Measurements from ENCODE around the gene RPTOR.
"Not testable (repeated sequence)": the region's sequence is repeated elsewhere in the genome, so short reads cannot be mapped to it uniquely, and the experiment has no call there.

RPTOR gene

DNA sequence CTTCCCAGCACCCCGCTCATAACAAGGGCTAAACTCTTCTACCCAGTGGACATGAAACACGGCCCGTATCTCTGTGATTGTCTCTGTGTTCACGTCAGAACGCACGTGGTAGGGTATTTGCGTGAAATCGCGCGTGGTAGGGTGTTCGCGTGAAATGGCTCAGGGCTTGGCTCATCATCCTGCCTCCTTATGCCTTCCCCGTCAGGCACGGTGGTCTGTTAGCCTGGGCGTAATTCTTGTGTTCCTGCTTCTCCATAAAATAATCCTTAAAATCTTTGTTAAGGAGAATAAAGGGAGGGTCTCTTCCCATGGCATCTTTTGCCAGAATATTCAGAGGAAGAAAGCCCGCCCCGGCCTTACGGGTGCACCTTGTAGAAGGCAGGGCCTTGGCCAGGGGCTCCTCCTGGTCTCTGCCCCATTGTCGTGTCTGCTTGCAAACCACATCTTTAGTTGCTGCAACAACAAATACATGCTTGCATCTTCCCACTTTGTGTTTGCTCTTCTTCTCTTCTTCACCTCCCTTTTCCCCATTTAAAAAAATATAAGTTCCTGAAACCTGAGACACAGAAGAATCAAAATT is 330.3 kb downstream of the RPTOR start:
- no peak overlapping the region for H3K4me3 ChIP-seq (ENCODE audit: low read depth in 1 of 5, low read length in 5 of 5)
- H3K27me3 ChIP-seq (ENCODE audit: control insufficient read depth in 5 of 5, insufficient read depth in 4 of 5, low read length in 5 of 5), result no peaks in the 10 kb centered on the region
- no peaks in the 10 kb centered on the region for H3K9me3 ChIP-seq (ENCODE audit: control insufficient read depth in 5 of 5, low read length in 5 of 5)
- peaks cover 0 to 20% (median 11%) of the 10 kb centered on the region in 5 donors for H3K36me3 ChIP-seq (ENCODE audit: control insufficient read depth in 5 of 5, insufficient read depth in 5 of 5, low read length in 5 of 5)
- no peak overlapping the region for H3K9ac ChIP-seq (ENCODE audit: low read length in 5 of 5)
- peaks cover 3 to 26% (median 13%) of the 10 kb centered on the region in 5 donors for H3K4me1 ChIP-seq (ENCODE audit: control insufficient read depth in 5 of 5, insufficient read depth in 5 of 5, low read length in 5 of 5)
- no peak overlapping the region for H3K27ac ChIP-seq (ENCODE audit: low read depth, low read length)

DNA sequence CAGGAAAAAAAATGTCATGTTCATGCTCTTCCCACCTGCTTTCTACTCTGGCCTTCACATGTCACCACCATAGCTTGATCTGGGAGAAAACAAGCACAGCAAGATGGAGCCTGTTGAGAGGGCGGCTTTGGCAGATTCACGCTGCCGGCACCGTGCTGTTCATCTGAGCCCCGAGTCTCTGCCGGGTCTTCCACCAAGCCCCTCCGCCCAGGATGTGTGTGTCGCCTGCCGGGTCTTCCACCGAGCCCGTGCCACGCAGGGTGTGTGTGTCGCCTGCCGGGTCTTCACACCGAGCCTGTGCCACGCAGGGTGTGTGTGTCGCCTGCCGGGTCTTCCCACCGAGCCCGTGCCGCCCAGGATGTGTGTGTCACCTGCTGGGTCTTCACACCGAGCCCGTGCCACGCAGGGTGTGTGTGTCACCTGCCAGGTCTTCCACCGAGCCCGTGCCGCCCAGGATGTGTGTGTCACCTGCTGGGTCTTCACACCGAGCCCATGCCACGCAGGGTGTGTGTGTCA is 330.9 kb downstream of the RPTOR start:
- not testable (repeated sequence) for H3K4me3 ChIP-seq (ENCODE audit: low read depth in 1 of 5, low read length in 5 of 5); H3K9me3 ChIP-seq (ENCODE audit: control insufficient read depth in 5 of 5, low read length in 5 of 5); H3K27ac ChIP-seq (ENCODE audit: low read depth, low read length); H3K27me3 ChIP-seq (ENCODE audit: control insufficient read depth in 5 of 5, insufficient read depth in 4 of 5, low read length in 5 of 5); H3K9ac ChIP-seq (ENCODE audit: low read length in 5 of 5)
- Histone ChIP-seq H3K4me1 (ENCODE audit: control insufficient read depth in 5 of 5, insufficient read depth in 5 of 5, low read length in 5 of 5) (peaks cover 3 to 22% (median 13%) of the 10 kb centered on the region in 5 donors), H3K36me3 (ENCODE audit: control insufficient read depth in 5 of 5, insufficient read depth in 5 of 5, low read length in 5 of 5) (peaks cover 0 to 25% (median 15%) of the 10 kb centered on the region in 5 donors)

GRCh38 chr17:80876456-80876949 is 331.9 kb downstream of the RPTOR start:
- not testable (repeated sequence) for H3K4me3 ChIP-seq (ENCODE audit: low read depth in 1 of 5, low read length in 5 of 5); H3K9me3 ChIP-seq (ENCODE audit: control insufficient read depth in 5 of 5, low read length in 5 of 5); H3K27ac ChIP-seq (ENCODE audit: low read depth, low read length); H3K9ac ChIP-seq (ENCODE audit: low read length in 5 of 5); H3K27me3 ChIP-seq (ENCODE audit: control insufficient read depth in 5 of 5, insufficient read depth in 4 of 5, low read length in 5 of 5)
- H3K36me3 ChIP-seq (ENCODE audit: control insufficient read depth in 5 of 5, insufficient read depth in 5 of 5, low read length in 5 of 5), result peaks cover 0 to 31% (median 21%) of the 10 kb centered on the region in 5 donors
- H3K4me1 ChIP-seq (ENCODE audit: control insufficient read depth in 5 of 5, insufficient read depth in 5 of 5, low read length in 5 of 5), result peaks cover 3 to 17% (median 13%) of the 10 kb centered on the region in 5 donors

GRCh38 chr17:80876950-80877728 is 332.5 kb downstream of the RPTOR start:
- H3K4me1 ChIP-seq (ENCODE audit: control insufficient read depth in 5 of 5, insufficient read depth in 5 of 5, low read length in 5 of 5), result peaks cover 0 to 11% (median 9%) of the 10 kb centered on the region in 5 donors
- no peaks in the 10 kb centered on the region for H3K9me3 ChIP-seq (ENCODE audit: control insufficient read depth in 5 of 5, low read length in 5 of 5)
- no peak overlapping the region for H3K4me3 ChIP-seq (ENCODE audit: low read depth in 1 of 5, low read length in 5 of 5)
- no peak overlapping the region for H3K27ac ChIP-seq (ENCODE audit: low read depth, low read length)
- peaks cover 0 to 36% (median 22%) of the 10 kb centered on the region in 5 donors for H3K36me3 ChIP-seq (ENCODE audit: control insufficient read depth in 5 of 5, insufficient read depth in 5 of 5, low read length in 5 of 5)
- H3K9ac ChIP-seq (ENCODE audit: low read length in 5 of 5), result no peak overlapping the region
- H3K27me3 ChIP-seq (ENCODE audit: control insufficient read depth in 5 of 5, insufficient read depth in 4 of 5, low read length in 5 of 5), result no peaks in the 10 kb centered on the region

- no peaks in the 10 kb centered on the region for H3K9me3 ChIP-seq (ENCODE audit: control insufficient read depth in 5 of 5, low read length in 5 of 5)
- no peak overlapping the region for H3K27ac ChIP-seq (ENCODE audit: low read depth, low read length)
- no peaks in the 10 kb centered on the region for H3K27me3 ChIP-seq (ENCODE audit: control insufficient read depth in 5 of 5, insufficient read depth in 4 of 5, low read length in 5 of 5)
- H3K9ac ChIP-seq (ENCODE audit: low read length in 5 of 5), result no peak overlapping the region
- no peak overlapping the region for H3K4me3 ChIP-seq (ENCODE audit: low read depth in 1 of 5, low read length in 5 of 5)
- peaks cover 0 to 9% (median 8%) of the 10 kb centered on the region in 5 donors for H3K4me1 ChIP-seq (ENCODE audit: control insufficient read depth in 5 of 5, insufficient read depth in 5 of 5, low read length in 5 of 5)
- peaks cover 0 to 43% (median 28%) of the 10 kb centered on the region in 5 donors for H3K36me3 ChIP-seq (ENCODE audit: control insufficient read depth in 5 of 5, insufficient read depth in 5 of 5, low read length in 5 of 5)
Measured at GRCh38 chr17:80877729-80878303, 333.2 kb downstream of the RPTOR start.

GRCh38 chr17:80878876-80879722 is 334.5 kb downstream of the RPTOR start:
- Histone ChIP-seq H3K9me3 (ENCODE audit: control insufficient read depth in 5 of 5, low read length in 5 of 5) (no peaks in the 10 kb centered on the region), H3K9ac (ENCODE audit: low read length in 5 of 5) (no peak overlapping the region), H3K27me3 (ENCODE audit: control insufficient read depth in 5 of 5, insufficient read depth in 4 of 5, low read length in 5 of 5) (no peaks in the 10 kb centered on the region), H3K4me3 (ENCODE audit: low read depth in 1 of 5, low read length in 5 of 5) (no peak overlapping the region), H3K36me3 (ENCODE audit: control insufficient read depth in 5 of 5, insufficient read depth in 5 of 5, low read length in 5 of 5) (peaks cover 0 to 52% (median 39%) of the 10 kb centered on the region in 5 donors), H3K27ac (ENCODE audit: low read depth, low read length) (no peak overlapping the region), H3K4me1 (ENCODE audit: control insufficient read depth in 5 of 5, insufficient read depth in 5 of 5, low read length in 5 of 5) (no peaks in the 10 kb centered on the region)

GRCh38 chr17:80879723-80880647 is 335.3 kb downstream of the RPTOR start:
- Histone ChIP-seq H3K36me3 (ENCODE audit: control insufficient read depth in 5 of 5, insufficient read depth in 5 of 5, low read length in 5 of 5) (peaks cover 0 to 55% (median 44%) of the 10 kb centered on the region in 5 donors), H3K9ac (ENCODE audit: low read length in 5 of 5) (no peak overlapping the region), H3K4me1 (ENCODE audit: control insufficient read depth in 5 of 5, insufficient read depth in 5 of 5, low read length in 5 of 5) (no peaks in the 10 kb centered on the region), H3K27me3 (ENCODE audit: control insufficient read depth in 5 of 5, insufficient read depth in 4 of 5, low read length in 5 of 5) (no peaks in the 10 kb centered on the region), H3K9me3 (ENCODE audit: control insufficient read depth in 5 of 5, low read length in 5 of 5) (no peaks in the 10 kb centered on the region), H3K27ac (ENCODE audit: low read depth, low read length) (no peak overlapping the region), H3K4me3 (ENCODE audit: low read depth in 1 of 5, low read length in 5 of 5) (no peak overlapping the region)

GRCh38 chr17:80880648-80880985 is 336.0 kb downstream of the RPTOR start:
- Histone ChIP-seq H3K27me3 (ENCODE audit: control insufficient read depth in 5 of 5, insufficient read depth in 4 of 5, low read length in 5 of 5) (no peaks in the 10 kb centered on the region), H3K36me3 (ENCODE audit: control insufficient read depth in 5 of 5, insufficient read depth in 5 of 5, low read length in 5 of 5) (peaks cover 0 to 58% (median 48%) of the 10 kb centered on the region in 5 donors), H3K9ac (ENCODE audit: low read length in 5 of 5) (no peak overlapping the region)

GRCh38 chr17:80881306-80881705 is 336.7 kb downstream of the RPTOR start:
- Histone ChIP-seq H3K27ac (ENCODE audit: low read depth, low read length) (no peak overlapping the region), H3K9ac (ENCODE audit: low read length in 5 of 5) (no peak overlapping the region), H3K4me3 (ENCODE audit: low read depth in 1 of 5, low read length in 5 of 5) (no peak overlapping the region), H3K9me3 (ENCODE audit: control insufficient read depth in 5 of 5, low read length in 5 of 5) (no peaks in the 10 kb centered on the region), H3K27me3 (ENCODE audit: control insufficient read depth in 5 of 5, insufficient read depth in 4 of 5, low read length in 5 of 5) (no peaks in the 10 kb centered on the region), H3K4me1 (ENCODE audit: control insufficient read depth in 5 of 5, insufficient read depth in 5 of 5, low read length in 5 of 5) (no peaks in the 10 kb centered on the region), H3K36me3 (ENCODE audit: control insufficient read depth in 5 of 5, insufficient read depth in 5 of 5, low read length in 5 of 5) (peaks cover 0 to 63% (median 53%) of the 10 kb centered on the region in 5 donors)

More at GRCh38 chr17:80880648-80880985, 336.0 kb downstream of the RPTOR start:
- H3K4me1 ChIP-seq (ENCODE audit: control insufficient read depth in 5 of 5, insufficient read depth in 5 of 5, low read length in 5 of 5), result no peaks in the 10 kb centered on the region
- no peak overlapping the region for H3K27ac ChIP-seq (ENCODE audit: low read depth, low read length)
- no peak overlapping the region for H3K4me3 ChIP-seq (ENCODE audit: low read depth in 1 of 5, low read length in 5 of 5)
- no peaks in the 10 kb centered on the region for H3K9me3 ChIP-seq (ENCODE audit: control insufficient read depth in 5 of 5, low read length in 5 of 5)

Data from subcutaneous abdominal adipose tissue (tissue), 5 donors.